ENCODE measurements around the gene TMEM198.

The TMEM198 gene

GRCh38 chr2:219500135-219500534 is 43.7 kb upstream of the TMEM198 start:
- no peak for DNase-seq (ENCODE audit: low read depth, low spot score)
- no CpG with 5 or more reads among the region's 2 CpGs for WGBS (ENCODE audit: insufficient coverage, insufficient read length)
- H3K27ac ChIP-seq (ENCODE audit: low read length), result no peak overlapping the region

GRCh38 chr2:219501849-219502248 is 42.0 kb upstream of the TMEM198 start:
- no CpG with 5 or more reads among the region's 14 CpGs for WGBS (ENCODE audit: insufficient coverage, insufficient read length)
- H3K27me3 ChIP-seq (ENCODE audit: control insufficient read depth, insufficient read depth, low read length), result peaks cover 1% of the 10 kb centered on the region; the same call in 1 of the 2 replicates
- H3K4me3 ChIP-seq (ENCODE audit: low read length), result no peak overlapping the region
- H3K4me1 ChIP-seq (ENCODE audit: control insufficient read depth, insufficient read depth, low read length), result peaks cover 10% of the 10 kb centered on the region
- peaks cover 10% of the 10 kb centered on the region for H3K36me3 ChIP-seq (ENCODE audit: control insufficient read depth, insufficient read depth, low read length)
- DNase-seq (ENCODE audit: low read depth, low spot score), result no peak
- H3K27ac ChIP-seq (ENCODE audit: low read length), result no peak overlapping the region
- no peaks in the 10 kb centered on the region for H3K9me3 ChIP-seq (ENCODE audit: control insufficient read depth, insufficient read depth, low read length)

More at GRCh38 chr2:219500135-219500534, 43.7 kb upstream of the TMEM198 start:
- peaks cover 4% of the 10 kb centered on the region; the same call in 1 of the 2 replicates for H3K27me3 ChIP-seq (ENCODE audit: control insufficient read depth, insufficient read depth, low read length)
- H3K4me3 ChIP-seq (ENCODE audit: low read length), result no peak overlapping the region
- no peaks in the 10 kb centered on the region for H3K9me3 ChIP-seq (ENCODE audit: control insufficient read depth, insufficient read depth, low read length)
- peaks cover 8% of the 10 kb centered on the region for H3K4me1 ChIP-seq (ENCODE audit: control insufficient read depth, insufficient read depth, low read length)
- H3K36me3 ChIP-seq (ENCODE audit: control insufficient read depth, insufficient read depth, low read length), result peaks cover 10% of the 10 kb centered on the region

- H3K9me3 ChIP-seq (ENCODE audit: control insufficient read depth, insufficient read depth, low read length), result no peaks in the 10 kb centered on the region
These were observed 41.2 kb upstream of the TMEM198 start for GRCh38 chr2:219502618-219503017.

GRCh38 chr2:219505585-219505984 is 38.2 kb upstream of the TMEM198 start:
- H3K9me3 ChIP-seq (ENCODE audit: control insufficient read depth, insufficient read depth, low read length), result no peaks in the 10 kb centered on the region
- no peak overlapping the region for H3K27ac ChIP-seq (ENCODE audit: low read length)
- H3K4me1 ChIP-seq (ENCODE audit: control insufficient read depth, insufficient read depth, low read length), result peaks cover 25% of the 10 kb centered on the region
- WGBS (ENCODE audit: insufficient coverage, insufficient read length), result no CpG with 5 or more reads among the region's 9 CpGs
- no peaks in the 10 kb centered on the region for H3K27me3 ChIP-seq (ENCODE audit: control insufficient read depth, insufficient read depth, low read length)
- H3K36me3 ChIP-seq (ENCODE audit: control insufficient read depth, insufficient read depth, low read length), result peaks cover 10% of the 10 kb centered on the region
- no peak for DNase-seq (ENCODE audit: low read depth, low spot score)
- no peak overlapping the region for H3K4me3 ChIP-seq (ENCODE audit: low read length)

More at GRCh38 chr2:219502618-219503017, 41.2 kb upstream of the TMEM198 start:
- Histone ChIP-seq H3K27me3 (ENCODE audit: control insufficient read depth, insufficient read depth, low read length) (no peaks in the 10 kb centered on the region; the same call in 1 of the 2 replicates), H3K27ac (ENCODE audit: low read length) (no peak overlapping the region), H3K4me3 (ENCODE audit: low read length) (no peak overlapping the region), H3K36me3 (ENCODE audit: control insufficient read depth, insufficient read depth, low read length) (peaks cover 10% of the 10 kb centered on the region), H3K4me1 (ENCODE audit: control insufficient read depth, insufficient read depth, low read length) (peaks cover 14% of the 10 kb centered on the region)
- no peak for DNase-seq (ENCODE audit: low read depth, low spot score)

GRCh38 chr2:219506153-219506801 is 37.6 kb upstream of the TMEM198 start:
- H3K4me3 ChIP-seq (ENCODE audit: low read length), result no peak overlapping the region
- WGBS (ENCODE audit: insufficient coverage, insufficient read length), result no CpG with 5 or more reads among the region's 23 CpGs
- H3K4me1 ChIP-seq (ENCODE audit: control insufficient read depth, insufficient read depth, low read length), result peaks cover 27% of the 10 kb centered on the region
- H3K27ac ChIP-seq (ENCODE audit: low read length), result peak overlapping the region; percentile 7
- no peaks in the 10 kb centered on the region for H3K9me3 ChIP-seq (ENCODE audit: control insufficient read depth, insufficient read depth, low read length)
- no peak for DNase-seq (ENCODE audit: low read depth, low spot score)
- H3K36me3 ChIP-seq (ENCODE audit: control insufficient read depth, insufficient read depth, low read length), result peaks cover 10% of the 10 kb centered on the region
- no peaks in the 10 kb centered on the region; the same call in 1 of the 2 replicates for H3K27me3 ChIP-seq (ENCODE audit: control insufficient read depth, insufficient read depth, low read length)

GRCh38 chr2:219506802-219507526 is 36.9 kb upstream of the TMEM198 start:
- Histone ChIP-seq H3K4me3 (ENCODE audit: low read length) (no peak overlapping the region), H3K27me3 (ENCODE audit: control insufficient read depth, insufficient read depth, low read length) (no peaks in the 10 kb centered on the region; the same call in 1 of the 2 replicates), H3K36me3 (ENCODE audit: control insufficient read depth, insufficient read depth, low read length) (peaks cover 10% of the 10 kb centered on the region), H3K4me1 (ENCODE audit: control insufficient read depth, insufficient read depth, low read length) (peaks cover 28% of the 10 kb centered on the region), H3K27ac (ENCODE audit: low read length) (peak overlapping the region; percentile 7), H3K9me3 (ENCODE audit: control insufficient read depth, insufficient read depth, low read length) (no peaks in the 10 kb centered on the region)
- WGBS (ENCODE audit: insufficient coverage, insufficient read length), result no CpG with 5 or more reads among the region's 17 CpGs
- DNase-seq (ENCODE audit: low read depth, low spot score), result no peak

GRCh38 chr2:219507581-219508443 is 36.0 kb upstream of the TMEM198 start:
- no CpG with 5 or more reads among the region's 8 CpGs for WGBS (ENCODE audit: insufficient coverage, insufficient read length)
- no peak overlapping the region for H3K4me3 ChIP-seq (ENCODE audit: low read length)
- no peak overlapping the region for H3K27ac ChIP-seq (ENCODE audit: low read length)
- DNase-seq (ENCODE audit: low read depth, low spot score), result no peak
- H3K4me1 ChIP-seq (ENCODE audit: control insufficient read depth, insufficient read depth, low read length), result peaks cover 31% of the 10 kb centered on the region
- peaks cover 2% of the 10 kb centered on the region; the same call in 1 of the 2 replicates for H3K27me3 ChIP-seq (ENCODE audit: control insufficient read depth, insufficient read depth, low read length)
- no peaks in the 10 kb centered on the region for H3K9me3 ChIP-seq (ENCODE audit: control insufficient read depth, insufficient read depth, low read length)
- H3K36me3 ChIP-seq (ENCODE audit: control insufficient read depth, insufficient read depth, low read length), result peaks cover 10% of the 10 kb centered on the region

DNA sequence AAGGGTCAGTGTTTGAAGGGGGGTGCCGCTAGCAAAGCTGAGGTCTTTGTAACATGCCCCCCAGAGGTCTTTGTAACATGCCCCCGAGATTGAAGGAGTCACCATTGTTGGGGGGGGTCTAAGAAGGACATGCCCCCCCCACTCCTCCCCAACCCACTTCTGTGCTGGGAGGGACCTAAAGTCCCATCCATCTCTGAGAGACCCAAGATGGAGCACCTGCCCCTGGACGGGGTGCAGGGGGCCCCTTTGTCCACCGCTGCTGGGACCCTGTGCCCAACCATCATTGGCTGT is 35.4 kb upstream of the TMEM198 start:
- Histone ChIP-seq H3K4me3 (ENCODE audit: low read length) (no peak overlapping the region), H3K36me3 (ENCODE audit: control insufficient read depth, insufficient read depth, low read length) (peaks cover 9% of the 10 kb centered on the region), H3K27me3 (ENCODE audit: control insufficient read depth, insufficient read depth, low read length) (peaks cover 3% of the 10 kb centered on the region; the same call in 1 of the 2 replicates), H3K27ac (ENCODE audit: low read length) (no peak overlapping the region), H3K4me1 (ENCODE audit: control insufficient read depth, insufficient read depth, low read length) (peaks cover 35% of the 10 kb centered on the region), H3K9me3 (ENCODE audit: control insufficient read depth, insufficient read depth, low read length) (no peaks in the 10 kb centered on the region)
- no peak for DNase-seq (ENCODE audit: low read depth, low spot score)
- no CpG with 5 or more reads among the region's 4 CpGs for WGBS (ENCODE audit: insufficient coverage, insufficient read length)

GRCh38 chr2:219508971-219509779 is 34.7 kb upstream of the TMEM198 start:
- H3K27ac ChIP-seq (ENCODE audit: low read length), result no peak overlapping the region
- no peak overlapping the region for H3K4me3 ChIP-seq (ENCODE audit: low read length)
- WGBS (ENCODE audit: insufficient coverage, insufficient read length), result no CpG with 5 or more reads among the region's 14 CpGs
- H3K4me1 ChIP-seq (ENCODE audit: control insufficient read depth, insufficient read depth, low read length), result peaks cover 37% of the 10 kb centered on the region
- H3K9me3 ChIP-seq (ENCODE audit: control insufficient read depth, insufficient read depth, low read length), result no peaks in the 10 kb centered on the region
- peaks cover 2% of the 10 kb centered on the region; the same call in 1 of the 2 replicates for H3K36me3 ChIP-seq (ENCODE audit: control insufficient read depth, insufficient read depth, low read length)
- no peak for DNase-seq (ENCODE audit: low read depth, low spot score)
- H3K27me3 ChIP-seq (ENCODE audit: control insufficient read depth, insufficient read depth, low read length), result peaks cover 9% of the 10 kb centered on the region; the same call in 1 of the 2 replicates

All from iPS DF 6.9 (cell line).